Measurements from ENCODE around the gene TAMM41. TPM values are rescaled to one million over a fixed set of nuclear protein-coding genes. Genes with fewer than 3 reads are reported as not detected.

The TAMM41 gene
- total and polyA plus RNA-seq, 2 donors (not counting 1 experiment from before 2014, with no cell fraction given) = 5.6 to 9.0 TPM

- Histone ChIP-seq H3K4me1 (ENCODE audit: control insufficient read depth, extremely low read depth, insufficient read depth, low read length) (no peaks in the 10 kb centered on the region), H4K20me1 (ENCODE audit: control insufficient read depth, extremely low read depth, insufficient read depth, low read length) (no peaks in the 10 kb centered on the region), H3K9ac (ENCODE audit: insufficient read depth, low read length) (no peak overlapping the region), H3K79me2 (ENCODE audit: control insufficient read depth, insufficient read depth, low read length) (no peaks in the 10 kb centered on the region), H3K27me3 (ENCODE audit: control insufficient read depth, insufficient read depth, low read length) (no peaks in the 10 kb centered on the region), H3K36me3 (ENCODE audit: control insufficient read depth, insufficient read depth, low read length) (no peaks in the 10 kb centered on the region), H3K4me2 (ENCODE audit: extremely low read depth, insufficient read depth, low read length) (no peak overlapping the region), H3K27ac (ENCODE audit: insufficient read depth, low read length) (no peak overlapping the region), H3K9me3 (ENCODE audit: control insufficient read depth, insufficient read depth, low read depth, low read length) (no peaks in the 10 kb centered on the region), H2AFZ (ENCODE audit: low read length) (no peak overlapping the region), H3K4me3 (replicated peaks in 1 of 4; ENCODE audit: control extremely low read depth in 1 of 4, insufficient read depth in 1 of 4, low read depth in 3 of 4, low read length in 4 of 4) (no peak overlapping the region)
- DNase-seq (ENCODE audit: low read depth in 2 of 2) = no peak
- TF ChIP-seq CTCF (conservative IDR thresholded peaks at IDR 0.05 in 1 of 2, IDR thresholded peaks at IDR 0.05 in 1 of 2; ENCODE audit: low read depth in 1 of 2, low read length in 2 of 2) (no peak), EZH2 (IDR thresholded peaks at IDR 0.05; ENCODE audit: low read length, missing control alignments) (no peak)
These were observed 67.1 kb downstream of the TAMM41 start for GRCh38 chr3:11779626-11780025.

GRCh38 chr3:11778248-11778647 is 68.4 kb downstream of the TAMM41 start:
- no peaks in the 10 kb centered on the region for H3K36me3 ChIP-seq (ENCODE audit: control insufficient read depth, insufficient read depth, low read length)
- DNase-seq (ENCODE audit: low read depth in 2 of 2) = no peak
- H4K20me1 ChIP-seq (ENCODE audit: control insufficient read depth, extremely low read depth, insufficient read depth, low read length) = no peaks in the 10 kb centered on the region
- no peaks in the 10 kb centered on the region for H3K9me3 ChIP-seq (ENCODE audit: control insufficient read depth, insufficient read depth, low read depth, low read length)
- H3K9ac ChIP-seq (ENCODE audit: insufficient read depth, low read length) = no peak overlapping the region
- no peak overlapping the region for H3K27ac ChIP-seq (ENCODE audit: insufficient read depth, low read length)
- no peaks in the 10 kb centered on the region for H3K4me1 ChIP-seq (ENCODE audit: control insufficient read depth, extremely low read depth, insufficient read depth, low read length)
- TF ChIP-seq EZH2 (IDR thresholded peaks at IDR 0.05; ENCODE audit: low read length, missing control alignments) (no peak), CTCF (conservative IDR thresholded peaks at IDR 0.05 in 1 of 2, IDR thresholded peaks at IDR 0.05 in 1 of 2; ENCODE audit: low read depth in 1 of 2, low read length in 2 of 2) (no peak)
- H3K79me2 ChIP-seq (ENCODE audit: control insufficient read depth, insufficient read depth, low read length) = no peaks in the 10 kb centered on the region
- no peak overlapping the region for H3K4me3 ChIP-seq (replicated peaks in 1 of 4; ENCODE audit: control extremely low read depth in 1 of 4, insufficient read depth in 1 of 4, low read depth in 3 of 4, low read length in 4 of 4)
- no peak overlapping the region for H2AFZ ChIP-seq (ENCODE audit: low read length)
- no peak overlapping the region for H3K4me2 ChIP-seq (ENCODE audit: extremely low read depth, insufficient read depth, low read length)
- H3K27me3 ChIP-seq (ENCODE audit: control insufficient read depth, insufficient read depth, low read length) = no peaks in the 10 kb centered on the region

- Histone ChIP-seq H3K4me2 (ENCODE audit: extremely low read depth, insufficient read depth, low read length) (no peak overlapping the region), H3K27ac (ENCODE audit: insufficient read depth, low read length) (no peak overlapping the region), H3K9ac (ENCODE audit: insufficient read depth, low read length) (no peak overlapping the region), H3K27me3 (ENCODE audit: control insufficient read depth, insufficient read depth, low read length) (no peaks in the 10 kb centered on the region), H3K79me2 (ENCODE audit: control insufficient read depth, insufficient read depth, low read length) (no peaks in the 10 kb centered on the region), H4K20me1 (ENCODE audit: control insufficient read depth, extremely low read depth, insufficient read depth, low read length) (no peaks in the 10 kb centered on the region), H3K4me3 (replicated peaks in 1 of 4; ENCODE audit: control extremely low read depth in 1 of 4, insufficient read depth in 1 of 4, low read depth in 3 of 4, low read length in 4 of 4) (no peak overlapping the region), H3K4me1 (ENCODE audit: control insufficient read depth, extremely low read depth, insufficient read depth, low read length) (no peaks in the 10 kb centered on the region), H2AFZ (ENCODE audit: low read length) (no peak overlapping the region), H3K36me3 (ENCODE audit: control insufficient read depth, insufficient read depth, low read length) (no peaks in the 10 kb centered on the region), H3K9me3 (ENCODE audit: control insufficient read depth, insufficient read depth, low read depth, low read length) (no peaks in the 10 kb centered on the region)
- no peak for DNase-seq (ENCODE audit: low read depth in 2 of 2)
- TF ChIP-seq CTCF (conservative IDR thresholded peaks at IDR 0.05 in 1 of 2, IDR thresholded peaks at IDR 0.05 in 1 of 2; ENCODE audit: low read depth in 1 of 2, low read length in 2 of 2) (no peak), EZH2 (IDR thresholded peaks at IDR 0.05; ENCODE audit: low read length, missing control alignments) (no peak)
These were observed 70.3 kb downstream of the TAMM41 start for GRCh38 chr3:11776346-11776745.
